ENCODE measurements around the gene PARL. TPM values are rescaled to one million over a fixed set of nuclear protein-coding genes. Genes with fewer than 3 reads are reported as not detected.

Gene PARL, protein sequence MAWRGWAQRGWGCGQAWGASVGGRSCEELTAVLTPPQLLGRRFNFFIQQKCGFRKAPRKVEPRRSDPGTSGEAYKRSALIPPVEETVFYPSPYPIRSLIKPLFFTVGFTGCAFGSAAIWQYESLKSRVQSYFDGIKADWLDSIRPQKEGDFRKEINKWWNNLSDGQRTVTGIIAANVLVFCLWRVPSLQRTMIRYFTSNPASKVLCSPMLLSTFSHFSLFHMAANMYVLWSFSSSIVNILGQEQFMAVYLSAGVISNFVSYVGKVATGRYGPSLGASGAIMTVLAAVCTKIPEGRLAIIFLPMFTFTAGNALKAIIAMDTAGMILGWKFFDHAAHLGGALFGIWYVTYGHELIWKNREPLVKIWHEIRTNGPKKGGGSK
- total RNA-seq (2022; extraction: Qiagen RNA extraction): 61.4 to 66.8 TPM (median 62.6 TPM) in 5 replicates

DNA sequence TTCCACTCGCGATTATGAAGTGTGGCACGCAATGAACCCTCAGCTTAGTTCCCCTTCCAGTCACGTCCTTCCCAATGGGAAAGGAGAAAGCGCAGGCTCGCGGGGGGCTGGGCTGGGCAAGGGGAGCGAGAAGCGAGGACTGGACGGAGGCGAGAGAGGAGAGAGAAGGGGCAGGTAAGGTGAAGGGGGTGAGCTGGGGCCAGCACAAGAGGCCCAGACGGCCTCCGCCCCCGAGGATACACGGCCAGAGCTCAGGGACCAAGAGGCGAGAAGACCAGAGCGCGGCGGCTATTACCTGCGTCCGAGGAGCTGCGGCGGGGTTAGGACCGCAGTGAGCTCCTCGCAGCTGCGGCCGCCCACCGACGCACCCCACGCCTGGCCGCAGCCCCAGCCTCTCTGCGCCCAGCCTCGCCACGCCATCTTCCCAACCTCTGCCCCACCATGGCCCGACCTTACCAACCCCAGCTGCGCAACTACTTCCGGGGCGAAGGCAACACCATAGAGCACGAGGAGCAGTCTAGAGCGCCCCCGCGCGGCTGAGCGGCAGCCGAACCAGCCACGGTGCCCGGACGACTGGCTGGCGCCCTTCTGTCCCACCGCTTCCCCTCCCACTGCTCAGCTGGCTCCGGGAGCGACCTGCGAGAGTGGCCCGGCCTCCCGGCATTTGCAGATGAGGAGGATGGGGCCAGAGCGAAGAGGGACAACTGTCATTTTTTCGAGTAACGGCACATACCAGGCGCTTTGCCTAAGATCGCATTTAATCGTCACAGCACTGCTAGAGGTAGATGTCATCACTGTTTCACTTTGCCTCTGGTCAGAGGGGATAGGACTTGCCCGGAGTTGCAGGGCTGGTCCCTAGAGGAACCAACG lies at the start of gene PARL:
PARL (minus strand) TSS at position 454 of the 870 bp plus-strand sequence; CDS start at position 420, 34 bp downstream.

GRCh38 chr3:183825456-183826161 lies 59.1 kb downstream of the PARL start, which contains the start of gene MAP6D1:
Gene MAP6D1, minus strand, starts transcription at chr3:183825577. Its CDS starts 30 bp downstream, at chr3:183825547.

Other genes starting within 250 kb of the PARL start
- gene KLHL24, start 249.3 kb downstream of the PARL start, total RNA-seq (2022; extraction: Qiagen RNA extraction): 6.1 to 8.8 TPM (median 7.5 TPM) in 5 replicates
- 10.0 to 13.8 TPM (median 12.3 TPM) in 5 replicates for gene YEATS2, start 187.1 kb downstream of the PARL start, total RNA-seq (2022; extraction: Qiagen RNA extraction)
- 4.4 to 7.4 TPM (median 6.9 TPM) in 5 replicates for gene MAP6D1, start 59.3 kb downstream of the PARL start, total RNA-seq (2022; extraction: Qiagen RNA extraction)
- 11.2 to 14.8 TPM (median 13.8 TPM) in 5 replicates for gene ABCC5, start 133.0 kb upstream of the PARL start, total RNA-seq (2022; extraction: Qiagen RNA extraction)
- not detected in 5 replicates for gene HTR3D, start 146.9 kb upstream of the PARL start, total RNA-seq (2022; extraction: Qiagen RNA extraction)
- not detected in 5 replicates for gene HTR3C, start 168.2 kb upstream of the PARL start, total RNA-seq (2022; extraction: Qiagen RNA extraction)
- not detected in 5 replicates for gene HTR3E, start 212.2 kb upstream of the PARL start, total RNA-seq (2022; extraction: Qiagen RNA extraction)